Measurements from ENCODE around the gene VWF. TPM values are rescaled to one million over a fixed set of nuclear protein-coding genes. Genes with fewer than 3 reads are reported as not detected.

Gene VWF
- 14.3 and 16.6 TPM in 2 replicates for total RNA-seq

GRCh38 chr12:6124411-6125309 is at the start of gene VWF:
VWF (minus strand) TSS chr12:6124670; CDS start chr12:6123196, 1,474 bp downstream.

GRCh38 chr12:5945071-5946008 is 179.1 kb downstream of the VWF start, which contains the start of gene ANO2:
ANO2 (minus strand) TSS chr12:5945259; CDS start chr12:5945217, 42 bp downstream.

Other genes with a start within 250 kb of the VWF start
- gene ANO2, start 179.4 kb downstream of the VWF start, total RNA-seq: 0.05 and 0.25 TPM in 2 replicates
- 40.5 and 42.1 TPM in 2 replicates for gene CD9, start 75.7 kb upstream of the VWF start, total RNA-seq
- 0.12 TPM in 1 of 2 replicates, not detected in the other for gene PLEKHG6, start 186.0 kb upstream of the VWF start, total RNA-seq
- 348 and 506 TPM in 2 replicates for gene TNFRSF1A, start 217.4 kb upstream of the VWF start, total RNA-seq

All from cardiac ventricle fibroblast (primary cell).